Activated T-cell treated with anti-CD3 and anti-CD28 coated beads, Interleukin-2, amount 50 U/mL, for 24 hours (primary cell): Measurements from ENCODE around the gene RFC2.
"Not testable (repeated sequence)": the region's sequence is repeated elsewhere in the genome, so short reads cannot be mapped to it uniquely, and the experiment has no call there.

Source experiments
- DNase-seq: peaks from one replicate; pipeline ENCODE4 v3.0.0-alpha.2; 2020
- H3K27ac Mint-ChIP-seq: 2 replicates; pipeline ENCODE4 v1.8.0; 2020; ENCODE audit warnings: mild to moderate bottlenecking, mixed read lengths
- H3K27me3 Mint-ChIP-seq: 2 replicates; pipeline ENCODE4 v1.8.0; 2020; ENCODE audit warnings: mixed read lengths
- H3K36me3 Mint-ChIP-seq: 2 replicates; pipeline ENCODE4 v1.8.0; 2020; ENCODE audit warnings: low read depth, mixed read lengths
- H3K4me1 Mint-ChIP-seq: 2 replicates; pipeline ENCODE4 v1.8.0; 2020; ENCODE audit warnings: low read depth, mixed read lengths
- H3K4me3 Mint-ChIP-seq: 2 replicates; pipeline ENCODE4 v1.8.0; 2020; ENCODE audit warnings: mild to moderate bottlenecking, moderate library complexity, mixed read lengths
- H3K9me3 Mint-ChIP-seq: 2 replicates; pipeline ENCODE4 v1.8.0; 2020; ENCODE audit warnings: mixed read lengths

Gene RFC2

GRCh38 chr7:74266191-74266963 is 12.2 kb upstream of the RFC2 start:
- Mint-ChIP-seq H3K27me3 (peaks cover 10% of the 10 kb centered on the region), H3K4me1 (peaks cover 3% of the 10 kb centered on the region), H3K36me3 (no peaks in the 10 kb centered on the region), H3K27ac (no peak overlapping the region), H3K4me3 (no peak overlapping the region), H3K9me3 (no peaks in the 10 kb centered on the region)
- no peak for DNase-seq

DNA sequence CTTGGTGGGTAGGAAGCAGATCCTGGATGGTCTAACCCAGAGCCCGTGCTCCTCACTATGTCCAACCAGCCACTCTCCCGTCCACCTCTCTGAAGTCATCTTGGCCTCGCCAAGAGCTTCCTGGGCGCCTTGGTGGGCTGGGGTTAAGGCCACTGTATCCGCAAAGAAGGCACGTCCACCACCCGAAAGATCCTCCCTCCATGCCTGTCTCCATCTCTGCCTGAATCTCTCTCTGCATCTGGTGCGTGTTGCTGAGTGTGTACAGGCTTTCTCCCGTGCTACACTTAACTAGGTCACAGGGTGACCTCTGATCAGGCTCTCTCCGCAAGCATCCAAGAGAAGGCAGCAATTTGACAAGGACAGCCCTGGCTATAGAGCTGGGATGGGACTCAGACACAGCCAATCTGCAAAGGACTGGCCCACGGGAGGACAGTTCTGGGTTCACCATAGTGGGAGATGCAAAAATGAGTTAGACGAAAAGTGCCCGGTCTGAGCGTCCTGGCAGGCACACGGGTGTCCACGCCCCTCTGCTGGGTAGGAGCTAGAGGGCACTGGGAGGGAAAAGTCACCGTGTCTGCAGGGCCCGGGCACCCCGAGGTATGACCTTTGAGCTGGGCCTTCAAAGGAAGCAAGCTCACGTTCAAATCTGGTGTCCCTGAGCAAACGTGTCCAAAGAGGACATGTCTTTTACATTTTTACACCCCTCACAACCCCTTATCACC is 9.4 kb upstream of the RFC2 start:
- no peak overlapping the region for H3K27ac Mint-ChIP-seq

DNA sequence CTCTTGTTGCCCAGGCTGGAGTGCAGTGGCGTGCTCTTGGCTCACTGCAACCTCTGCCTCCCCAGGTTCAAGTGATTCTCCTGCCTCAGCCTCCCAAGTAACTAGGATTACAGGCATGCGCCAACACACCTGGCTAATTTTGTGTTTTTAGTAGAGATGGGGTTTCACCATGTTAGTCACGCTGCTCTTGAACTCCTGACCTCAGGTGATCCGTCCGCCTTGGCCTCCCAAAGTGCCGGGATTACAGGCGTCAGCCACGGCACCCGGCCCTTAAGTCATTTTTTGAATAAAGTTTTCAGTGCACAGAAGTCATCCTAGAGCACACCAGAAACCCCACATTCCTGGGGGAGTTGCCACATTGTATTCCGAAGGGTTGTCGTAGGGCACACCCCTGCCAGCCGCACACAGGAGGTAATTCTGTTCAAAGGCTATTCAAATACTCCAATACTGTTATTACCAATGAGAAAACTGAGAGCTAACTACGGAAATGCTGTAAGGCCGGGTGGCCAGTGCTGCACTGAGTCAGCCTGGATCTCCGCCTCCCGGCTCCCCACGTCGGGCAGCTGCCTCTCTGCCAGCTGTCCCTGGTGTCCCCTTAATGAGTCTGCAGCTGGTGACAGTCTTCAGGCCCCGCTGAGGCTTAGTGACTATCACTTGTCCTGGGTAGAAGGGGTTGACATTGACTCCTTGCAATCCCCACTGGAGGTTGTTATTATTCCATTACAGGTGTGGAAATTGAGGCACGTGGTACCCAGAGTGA is 8.6 kb upstream of the RFC2 start:
- Mint-ChIP-seq H3K36me3 (no peaks in the 10 kb centered on the region), H3K4me1 (no peaks in the 10 kb centered on the region), H3K27me3 (no peaks in the 10 kb centered on the region), H3K27ac (no peak overlapping the region), H3K9me3 (no peaks in the 10 kb centered on the region), H3K4me3 (no peak overlapping the region)
- DNase-seq: no peak

More for the DNA sequence above, 9.4 kb upstream of the RFC2 start:
- no peaks in the 10 kb centered on the region for H3K9me3 Mint-ChIP-seq
- peaks cover 6% of the 10 kb centered on the region for H3K27me3 Mint-ChIP-seq
- no peak for DNase-seq
- no peak overlapping the region for H3K4me3 Mint-ChIP-seq
- H3K4me1 Mint-ChIP-seq: no peaks in the 10 kb centered on the region
- H3K36me3 Mint-ChIP-seq: no peaks in the 10 kb centered on the region

DNA sequence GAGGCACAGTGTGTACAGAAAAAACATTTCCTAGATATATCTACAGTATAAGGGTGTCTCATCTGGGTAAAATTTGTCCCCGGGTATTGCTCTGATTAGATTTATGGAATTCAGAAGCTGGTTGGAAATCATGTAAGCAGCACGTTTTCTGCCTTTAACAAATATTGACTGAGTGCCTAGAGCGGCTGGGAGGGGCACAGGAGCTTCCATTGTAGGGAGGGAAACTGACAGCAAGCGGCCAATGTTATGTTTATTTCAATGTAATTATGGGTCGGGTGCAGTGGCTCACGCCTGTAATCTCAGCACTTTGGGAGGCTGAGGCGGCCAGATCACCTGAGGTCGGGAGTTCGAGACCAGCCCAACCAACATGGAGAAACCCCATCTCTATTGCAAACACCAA is 4.4 kb upstream of the RFC2 start:
- Mint-ChIP-seq H3K9me3 (no peaks in the 10 kb centered on the region), H3K27me3 (no peaks in the 10 kb centered on the region), H3K27ac (no peak overlapping the region), H3K4me1 (peaks cover 11% of the 10 kb centered on the region), H3K4me3 (no peak overlapping the region), H3K36me3 (peaks cover 13% of the 10 kb centered on the region)
- DNase-seq: no peak

GRCh38 chr7:74256491-74257408 is 2.6 kb upstream of the RFC2 start:
- Mint-ChIP-seq H3K27me3 (no peaks in the 10 kb centered on the region), H3K4me3 (peak overlapping the region; percentile 28), H3K9me3 (no peaks in the 10 kb centered on the region), H3K27ac (peak overlapping the region; percentile 34), H3K4me1 (peaks cover 19% of the 10 kb centered on the region), H3K36me3 (peaks cover 28% of the 10 kb centered on the region)
- no peak for DNase-seq

DNA sequence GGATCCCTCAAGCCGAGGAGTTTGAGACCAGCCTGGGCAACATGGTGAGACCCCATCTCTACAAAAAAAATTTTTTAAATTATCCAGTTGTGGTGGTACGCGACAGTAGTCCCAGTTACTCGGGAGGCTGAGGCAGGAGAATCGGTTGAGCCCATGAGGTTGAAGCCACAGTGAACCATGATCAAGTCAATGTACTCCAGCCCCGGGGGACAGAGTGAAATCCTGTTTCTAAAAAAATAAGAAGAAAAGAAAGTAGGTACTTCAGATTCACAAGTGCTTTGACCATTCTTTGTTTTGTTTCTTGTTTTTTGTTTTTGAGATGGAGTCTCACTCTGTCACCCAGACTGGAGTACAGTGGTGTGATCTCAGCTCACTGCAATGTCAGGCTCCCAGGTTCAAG is 1.3 kb upstream of the RFC2 start:
- H3K4me1 Mint-ChIP-seq: peaks cover 25% of the 10 kb centered on the region
- H3K27me3 Mint-ChIP-seq, H3K9me3 Mint-ChIP-seq, DNase-seq: not testable (repeated sequence)
- peaks cover 38% of the 10 kb centered on the region for H3K36me3 Mint-ChIP-seq
- peak overlapping the region; percentile 98 for H3K27ac Mint-ChIP-seq
- peak overlapping the region; percentile 98 for H3K4me3 Mint-ChIP-seq

- peaks cover 28% of the 10 kb centered on the region for H3K4me1 Mint-ChIP-seq
- H3K4me3 Mint-ChIP-seq: peak overlapping the region; percentile 98
- no peaks in the 10 kb centered on the region for H3K27me3 Mint-ChIP-seq
- H3K36me3 Mint-ChIP-seq: peaks cover 44% of the 10 kb centered on the region
- peak overlapping the region; percentile 98 for H3K27ac Mint-ChIP-seq
- DNase-seq: no peak
- H3K9me3 Mint-ChIP-seq: no peaks in the 10 kb centered on the region
Observed at GRCh38 chr7:74254858-74255379, 720 bp upstream of the RFC2 start.

DNA sequence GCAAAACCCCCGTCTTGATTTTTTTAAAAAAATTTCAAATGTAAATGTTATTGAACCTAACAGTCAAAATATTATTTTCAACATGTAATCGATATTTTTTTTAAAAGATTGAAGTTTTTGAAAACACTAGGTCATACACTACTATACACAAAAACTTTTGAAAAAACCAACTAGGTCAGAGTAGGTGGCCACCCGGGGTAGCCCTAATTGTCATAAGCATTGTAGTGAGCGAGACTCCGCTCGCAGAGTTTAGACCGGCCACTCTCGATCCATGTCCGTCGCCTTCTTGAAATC is 417 bp downstream of the RFC2 start:
- peaks cover 54% of the 10 kb centered on the region for H3K36me3 Mint-ChIP-seq
- peak overlapping the region; percentile 98 for H3K27ac Mint-ChIP-seq
- H3K27me3 Mint-ChIP-seq: no peaks in the 10 kb centered on the region
- peak overlapping the region; percentile 98 for H3K4me3 Mint-ChIP-seq
- DNase-seq: no peak
- peaks cover 34% of the 10 kb centered on the region for H3K4me1 Mint-ChIP-seq
- H3K9me3 Mint-ChIP-seq: no peaks in the 10 kb centered on the region

GRCh38 chr7:74253331-74253730 is 868 bp downstream of the RFC2 start:
- H3K4me1 Mint-ChIP-seq: peaks cover 35% of the 10 kb centered on the region
- H3K27me3 Mint-ChIP-seq: no peaks in the 10 kb centered on the region
- H3K4me3 Mint-ChIP-seq: peak overlapping the region; percentile 98
- no peak for DNase-seq
- peak overlapping the region; percentile 98 for H3K27ac Mint-ChIP-seq
- peaks cover 58% of the 10 kb centered on the region for H3K36me3 Mint-ChIP-seq
- H3K9me3 Mint-ChIP-seq: no peaks in the 10 kb centered on the region

- Mint-ChIP-seq H3K27ac (peak overlapping the region; percentile 98), H3K9me3 (no peaks in the 10 kb centered on the region), H3K4me1 (peaks cover 35% of the 10 kb centered on the region), H3K4me3 (peak overlapping the region; percentile 98), H3K36me3 (peaks cover 63% of the 10 kb centered on the region), H3K27me3 (no peaks in the 10 kb centered on the region)
- no peak for DNase-seq
Observed at GRCh38 chr7:74252893-74253292, 1.3 kb downstream of the RFC2 start.

GRCh38 chr7:74249058-74249457 is 5.1 kb downstream of the RFC2 start:
- not testable (repeated sequence) for H3K27ac Mint-ChIP-seq, H3K4me3 Mint-ChIP-seq, DNase-seq, H3K9me3 Mint-ChIP-seq, H3K27me3 Mint-ChIP-seq
- peaks cover 86% of the 10 kb centered on the region for H3K36me3 Mint-ChIP-seq
- peaks cover 26% of the 10 kb centered on the region for H3K4me1 Mint-ChIP-seq

DNA sequence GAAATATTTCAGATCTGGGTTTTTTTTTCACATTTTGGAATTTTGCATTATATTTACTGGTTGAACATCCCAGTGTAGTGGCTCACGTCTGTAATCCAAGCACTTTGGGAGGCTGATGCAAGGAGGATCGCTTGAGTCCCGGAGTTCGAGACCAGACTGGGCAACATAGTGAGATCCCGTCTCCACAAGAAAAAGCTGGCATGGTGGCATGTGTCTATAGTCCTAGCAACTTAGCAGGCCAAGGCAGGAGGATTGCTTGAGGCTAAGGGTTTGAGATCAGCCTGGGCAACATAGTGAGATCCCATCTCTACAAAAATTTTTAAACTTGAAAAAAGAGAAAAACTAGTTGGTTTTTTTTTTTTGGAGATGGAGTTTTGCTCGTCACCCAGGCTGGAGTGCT is 6.0 kb downstream of the RFC2 start:
- Mint-ChIP-seq H3K36me3 (peaks cover 84% of the 10 kb centered on the region), H3K27me3 (no peaks in the 10 kb centered on the region), H3K4me1 (peaks cover 26% of the 10 kb centered on the region), H3K4me3 (no peak overlapping the region), H3K9me3 (no peaks in the 10 kb centered on the region), H3K27ac (no peak overlapping the region)
- DNase-seq: no peak

GRCh38 chr7:74246497-74246896 is 7.7 kb downstream of the RFC2 start:
- no peak overlapping the region for H3K4me3 Mint-ChIP-seq
- no peaks in the 10 kb centered on the region for H3K9me3 Mint-ChIP-seq
- no peak overlapping the region for H3K27ac Mint-ChIP-seq
- DNase-seq: no peak
- peaks cover 17% of the 10 kb centered on the region for H3K4me1 Mint-ChIP-seq
- peaks cover 89% of the 10 kb centered on the region for H3K36me3 Mint-ChIP-seq
- H3K27me3 Mint-ChIP-seq: no peaks in the 10 kb centered on the region

DNA sequence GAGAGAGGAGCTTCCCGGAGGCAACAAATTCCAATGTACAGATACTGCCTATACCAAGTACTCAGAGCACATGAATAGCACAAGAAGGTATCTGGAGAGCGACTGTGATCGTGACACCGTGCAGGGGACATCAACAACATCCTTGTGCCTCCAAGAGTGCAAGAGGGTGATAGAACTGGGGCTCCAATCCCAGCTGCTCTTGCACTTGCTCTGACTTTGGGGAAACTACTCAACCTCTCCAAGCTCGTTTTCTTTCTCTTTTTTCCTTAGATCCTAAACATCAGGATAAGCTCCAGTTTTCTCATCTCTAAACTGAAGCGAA is 12.1 kb downstream of the RFC2 start:
- no peak for DNase-seq
- Mint-ChIP-seq H3K4me1 (peaks cover 1% of the 10 kb centered on the region), H3K27me3 (no peaks in the 10 kb centered on the region), H3K4me3 (no peak overlapping the region), H3K27ac (no peak overlapping the region), H3K36me3 (peaks cover 90% of the 10 kb centered on the region), H3K9me3 (no peaks in the 10 kb centered on the region)
